NCI-H2196 (cell line): ENCODE results near the gene ZFPL1.
"Not testable (repeated sequence)": the region's sequence is repeated elsewhere in the genome, so short reads cannot be mapped to it uniquely, and the experiment has no call there.

Source experiments
- DNase-seq: peaks from one replicate; lab custom pipeline; 2025; ENCODE audit not compliant: unreplicated experiment; lab: John Stamatoyannopoulos, UW

ZFPL1 gene

DNA sequence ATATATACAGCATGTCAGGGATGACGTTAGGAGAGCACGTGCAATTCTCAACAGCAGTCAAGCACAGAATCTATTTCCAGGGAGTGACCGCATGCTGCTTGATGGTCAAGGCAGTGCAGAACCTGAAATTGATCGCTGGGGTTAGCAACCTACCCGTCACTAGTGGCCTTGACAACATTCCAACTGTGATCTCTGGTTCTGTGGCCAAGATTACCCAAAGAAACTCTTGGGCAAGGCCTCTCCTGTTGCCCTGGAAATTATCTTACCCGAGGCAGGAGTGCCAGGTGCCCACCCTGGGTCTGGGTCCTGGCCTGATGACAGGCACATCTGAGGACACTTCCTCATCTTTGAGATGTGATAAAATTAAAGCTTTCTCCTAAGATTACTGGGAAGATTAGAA, 29.8 kb downstream of the ZFPL1 start:
- no peak for DNase-seq

- no peak for DNase-seq
Observed at GRCh38 chr11:65114538-65115171, 30.6 kb downstream of the ZFPL1 start.

DNA sequence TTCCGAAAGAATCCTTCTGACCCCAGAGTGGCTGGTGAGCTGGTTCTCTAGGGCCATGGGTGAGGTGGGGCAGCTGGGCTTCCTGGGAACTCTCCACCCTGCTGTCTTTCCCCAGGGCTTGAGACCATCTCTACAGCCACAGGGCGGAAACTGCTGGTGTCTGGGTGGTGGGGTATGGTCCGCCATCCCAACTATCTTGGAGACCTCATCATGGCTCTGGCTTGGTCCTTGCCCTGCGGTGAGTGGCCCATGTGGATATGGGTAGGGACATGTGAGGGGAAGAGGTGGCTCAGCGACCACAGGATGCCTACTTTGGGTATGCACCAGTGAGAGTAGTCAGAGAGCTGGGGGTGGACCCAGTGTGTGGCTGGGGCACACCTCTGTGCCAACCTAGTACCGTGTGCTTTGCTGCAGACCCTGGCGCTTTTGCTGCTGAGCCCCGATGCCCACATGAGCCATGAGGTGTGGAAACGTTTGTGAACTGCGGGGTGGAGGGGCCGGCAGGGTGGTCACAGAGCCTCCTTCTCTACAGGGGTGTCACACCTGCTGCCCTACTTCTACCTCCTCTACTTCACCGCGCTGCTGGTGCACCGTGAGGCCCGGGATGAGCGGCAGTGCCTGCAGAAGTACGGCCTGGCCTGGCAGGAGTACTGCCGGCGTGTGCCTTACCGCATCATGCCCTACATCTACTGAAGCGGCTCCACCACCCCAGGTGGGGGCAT, 31.5 kb downstream of the ZFPL1 start:
- DNase-seq, result no peak

- DNase-seq, result peak; percentile 38
Observed at GRCh38 chr11:65116370-65117205, 32.6 kb downstream of the ZFPL1 start.

DNA sequence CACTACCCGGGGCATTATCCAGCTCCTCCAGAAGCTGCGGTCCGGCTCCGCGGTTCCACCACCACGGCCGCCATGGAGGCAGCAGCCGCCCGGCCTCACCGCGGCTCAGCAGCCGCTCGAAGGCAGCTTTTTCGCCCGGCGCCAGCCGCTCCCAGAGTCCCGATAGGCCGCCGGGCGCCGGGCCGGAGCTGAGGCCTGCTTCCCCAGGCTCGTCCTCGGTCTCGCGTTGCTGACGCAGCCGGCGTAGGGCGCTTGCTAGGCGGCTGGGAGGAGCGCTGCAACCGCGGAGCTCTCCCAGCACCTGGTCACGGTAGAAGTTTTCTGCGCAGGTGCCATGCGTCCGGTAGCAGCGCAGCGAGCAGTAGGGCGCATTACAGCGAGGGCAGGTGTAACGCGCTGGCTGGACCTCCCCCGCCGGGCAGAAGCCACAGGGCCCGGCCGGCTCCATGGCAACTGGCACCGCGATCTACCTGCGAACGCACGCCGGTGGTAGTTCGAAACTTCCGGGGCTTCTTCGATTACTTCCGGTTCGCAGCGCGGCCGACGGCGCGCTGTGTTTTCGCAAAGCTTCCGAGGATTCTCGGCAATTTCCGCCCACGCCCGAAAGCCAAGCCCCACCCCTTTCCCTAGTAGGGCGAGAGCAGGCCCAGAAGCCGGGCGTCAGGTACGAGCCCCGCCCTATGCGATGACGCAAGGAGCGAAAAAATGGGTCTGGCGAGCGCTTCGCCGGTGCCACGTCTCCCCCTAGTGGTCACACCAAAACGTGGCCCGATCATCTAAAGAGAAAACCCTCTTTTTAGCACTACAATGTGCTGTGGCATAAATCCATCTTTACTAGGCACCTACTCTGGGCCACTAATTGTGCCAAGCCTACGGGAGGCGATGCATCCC, 33.4 kb downstream of the ZFPL1 start, which contains the start of gene ZNHIT2:
TSS of gene ZNHIT2 (minus strand) at position 496 of the 891 bp plus-strand sequence. CDS start at position 448, 48 bp downstream.
- DNase-seq, result peak; percentile 99

DNA sequence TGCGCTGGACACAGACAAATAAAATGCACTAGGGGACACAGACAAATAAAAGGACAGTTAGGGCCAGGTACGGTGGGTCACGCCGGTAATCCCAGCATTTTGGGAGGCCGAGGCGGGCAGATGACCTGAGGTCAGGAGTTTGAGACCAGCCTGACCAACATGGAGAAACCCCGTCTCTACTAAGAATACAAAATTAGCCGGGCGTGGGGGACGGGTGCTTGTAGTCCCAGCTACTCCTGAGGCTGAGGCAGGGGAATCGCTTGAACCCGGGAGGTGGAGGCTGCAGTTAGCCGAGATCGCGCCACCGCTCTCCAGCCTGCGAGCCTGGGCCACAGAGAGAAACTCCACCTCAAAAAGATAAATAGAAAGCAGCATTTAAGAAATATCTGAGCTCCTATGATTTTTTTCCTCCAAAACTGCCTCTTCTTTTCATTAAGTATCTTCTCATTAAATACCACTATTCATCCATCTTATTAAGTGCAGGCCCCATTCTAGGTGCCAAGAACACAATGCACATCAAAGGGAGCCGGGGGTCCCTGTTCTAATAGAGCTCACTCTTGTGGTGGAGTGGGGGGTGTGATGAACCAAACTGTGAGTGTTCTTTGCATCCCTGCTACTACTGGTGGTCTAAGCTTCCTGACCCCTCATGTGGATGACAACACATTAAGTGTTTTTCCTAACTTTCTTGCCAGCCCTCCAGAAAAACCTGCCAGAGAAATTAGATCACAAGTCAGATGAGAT, 34.2 kb downstream of the ZFPL1 start:
- no peak for DNase-seq

GRCh38 chr11:65118891-65119669, 35.1 kb downstream of the ZFPL1 start:
- not testable (repeated sequence) for DNase-seq

- no peak for DNase-seq
Observed at GRCh38 chr11:65119670-65119995, 35.6 kb downstream of the ZFPL1 start.

DNA sequence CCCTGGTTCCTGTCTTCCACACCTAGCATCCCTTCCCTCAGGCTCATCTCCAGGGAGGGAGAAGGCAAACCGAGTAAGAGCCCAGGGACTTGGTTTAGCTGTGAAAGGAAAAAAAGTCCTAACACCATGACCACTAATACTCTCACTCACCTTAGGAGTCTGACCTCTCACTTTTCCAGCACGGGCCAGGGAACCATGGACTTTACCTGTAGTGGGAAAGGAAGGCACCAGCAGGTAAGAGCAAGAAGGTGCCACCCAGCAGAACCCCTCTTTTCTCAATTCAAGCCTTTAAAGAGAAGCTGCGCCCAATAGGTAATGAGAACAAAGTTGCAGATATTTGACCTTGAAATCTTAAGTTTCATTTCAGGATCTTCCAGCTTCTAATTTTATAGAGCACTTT, 36.8 kb downstream of the ZFPL1 start:
- DNase-seq, result no peak

- DNase-seq, result no peak
Observed at GRCh38 chr11:65121447-65121864, 37.4 kb downstream of the ZFPL1 start.

- DNase-seq, result peak; percentile 99
Observed at GRCh38 chr11:65121865-65122696, 38.1 kb downstream of the ZFPL1 start, which contains the start of the genes FAU and MRPL49. Gene FAU, minus strand, starts transcription at chr11:65122134. Its CDS starts 321 bp downstream, at chr11:65121813. Gene MRPL49, plus strand, starts transcription at chr11:65122321. Its CDS starts 26 bp downstream, at chr11:65122347.

- no peak for DNase-seq
Observed at GRCh38 chr11:65124480-65125196, 40.6 kb downstream of the ZFPL1 start.

DNA sequence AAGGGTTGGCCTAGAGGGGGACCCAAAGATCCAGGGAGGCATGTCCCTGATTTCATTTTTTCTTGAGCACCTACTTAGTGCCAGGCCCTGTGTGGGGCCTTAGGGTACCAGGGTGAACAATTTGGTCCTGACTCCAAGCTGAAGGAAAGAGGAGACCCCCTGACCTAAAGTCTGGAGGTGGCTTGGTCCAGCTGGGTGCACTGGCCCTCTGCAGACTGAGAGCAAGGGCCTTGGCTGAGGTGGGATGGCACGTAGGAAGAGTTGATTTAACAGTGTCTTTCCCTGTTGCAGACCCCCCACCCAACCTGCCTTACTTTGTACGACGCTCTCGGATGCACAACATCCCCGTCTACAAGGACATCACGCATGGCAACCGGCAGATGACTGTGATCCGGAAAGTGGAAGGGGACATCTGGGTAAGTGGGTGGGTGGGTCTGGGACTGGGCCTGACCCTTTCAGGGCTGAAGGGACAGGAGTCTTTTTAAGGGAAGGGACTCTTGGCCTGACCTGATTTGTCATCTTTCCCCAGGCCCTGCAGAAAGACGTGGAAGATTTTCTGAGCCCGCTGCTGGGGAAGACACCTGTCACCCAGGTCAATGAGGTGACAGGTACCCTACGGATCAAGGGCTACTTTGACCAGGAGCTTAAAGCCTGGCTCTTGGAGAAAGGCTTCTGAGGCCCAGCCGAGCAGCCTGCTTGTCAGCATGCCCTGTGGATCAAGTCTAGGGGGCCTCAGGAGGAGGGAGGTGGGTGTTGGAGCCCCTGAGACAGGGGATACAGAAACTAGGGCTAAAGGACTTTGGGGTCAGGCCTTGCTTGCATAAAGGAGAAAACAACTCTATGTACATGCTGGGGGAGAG, 41.4 kb downstream of the ZFPL1 start:
- no peak for DNase-seq

DNA sequence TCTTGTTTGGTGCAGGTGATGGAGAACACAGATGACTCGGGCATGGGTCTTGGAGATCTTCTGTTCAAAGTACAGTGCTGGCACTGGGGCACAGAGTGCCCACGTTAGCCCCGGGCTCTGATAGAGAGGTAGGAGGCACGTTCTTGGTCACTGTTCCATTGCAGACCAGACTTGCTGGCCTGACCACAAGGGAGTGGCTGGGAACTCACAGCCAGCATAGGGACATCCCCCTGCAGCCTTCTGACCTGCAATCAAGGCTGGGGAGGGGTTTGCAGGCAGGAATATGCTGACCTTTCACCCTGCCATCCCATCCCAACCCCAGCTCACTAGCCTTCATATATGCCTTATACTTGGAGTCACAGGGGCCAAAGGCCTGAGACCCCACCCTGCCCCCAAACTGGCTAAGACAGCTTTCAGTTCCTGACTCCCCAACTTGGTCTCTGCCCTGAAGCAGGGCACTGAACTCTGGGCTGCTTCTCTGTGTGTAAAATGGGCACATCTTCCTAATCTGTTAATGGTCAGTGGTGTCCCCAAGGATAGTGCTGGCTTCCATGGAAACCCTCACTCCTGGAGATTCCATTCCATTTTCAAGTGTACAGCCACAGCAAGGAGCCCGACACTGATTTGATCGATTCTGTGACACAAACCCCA, 42.7 kb downstream of the ZFPL1 start:
- DNase-seq, result no peak

GRCh38 chr11:65127473-65128181, 43.6 kb downstream of the ZFPL1 start:
- DNase-seq, result no peak
